Inflammatory macrophage (primary cell): Measurements from ENCODE around the gene ITGB8.

Experiments used
- DNase-seq, 2 donors: peaks; one replicate each; pipeline ENCODE4 v3.0.0-alpha.2; 2020 to 2022

The ITGB8 gene

DNA sequence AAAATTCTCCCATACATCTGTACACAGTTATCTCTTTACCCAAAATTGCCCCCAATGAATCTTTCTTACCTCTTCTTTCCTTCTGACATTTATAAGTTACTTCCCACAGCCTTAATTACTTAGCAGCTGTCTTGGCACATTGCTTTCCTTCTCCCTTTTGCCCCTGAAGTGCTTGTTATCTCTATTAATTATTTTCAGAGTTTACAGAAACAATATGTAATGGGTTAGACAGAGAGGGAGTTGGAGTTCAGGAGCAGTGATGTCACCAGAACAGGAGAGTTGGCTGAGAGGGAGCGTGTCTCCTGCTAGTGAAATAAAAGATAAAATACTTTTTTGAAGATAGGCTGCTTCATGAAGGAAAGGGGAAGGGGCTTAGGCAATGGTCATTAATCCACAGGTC lies 57.4 kb downstream of the ITGB8 start:
- no peak for DNase-seq

DNA sequence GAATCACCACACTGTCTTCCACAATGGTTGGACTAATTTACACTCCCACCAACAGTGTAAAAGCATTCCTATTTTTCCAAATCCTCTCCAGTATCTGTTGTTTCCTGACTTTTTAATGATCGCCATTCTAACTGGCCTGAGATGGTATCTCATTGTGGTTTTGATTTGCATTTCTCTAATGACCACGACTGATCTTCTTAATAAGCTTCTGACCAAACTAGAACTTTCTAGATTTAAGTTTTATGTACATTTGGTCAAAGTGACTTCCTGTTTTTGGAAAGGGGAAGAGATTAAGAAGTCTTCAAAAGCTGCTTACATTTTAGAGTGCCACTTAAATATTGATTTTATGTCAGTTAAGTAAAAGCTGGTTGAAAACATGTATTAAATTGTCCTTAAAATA lies 58.5 kb downstream of the ITGB8 start:
- DNase-seq: peak; percentile 3 to 57

DNA sequence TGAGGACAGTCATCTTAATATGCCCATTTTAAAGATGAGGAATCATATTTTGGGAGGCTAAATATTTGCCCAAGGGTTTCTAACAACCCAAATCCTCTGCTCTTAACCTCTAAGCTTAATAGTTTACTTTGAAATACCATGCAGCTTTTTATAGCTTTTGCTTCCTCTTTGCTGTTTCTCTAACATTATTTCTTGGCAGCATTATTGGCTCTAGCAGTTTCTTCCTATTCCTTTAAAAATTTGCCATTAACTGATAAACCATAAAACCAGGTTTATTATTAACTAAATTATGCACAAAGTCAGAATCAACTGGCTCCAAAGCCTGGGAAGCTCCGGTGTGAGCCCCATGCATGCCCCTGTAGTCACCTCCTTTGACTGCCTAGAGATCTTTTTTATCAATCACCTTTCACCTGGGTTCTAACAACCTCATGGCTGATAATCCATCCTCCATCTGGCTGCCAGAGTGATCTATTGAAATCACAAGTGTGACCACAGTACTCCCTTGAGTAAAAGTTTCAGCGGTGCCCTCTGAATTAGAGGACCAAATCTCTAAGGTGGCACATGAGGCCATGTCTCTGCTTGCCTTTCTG lies 62.4 kb downstream of the ITGB8 start:
- no peak for DNase-seq

DNA sequence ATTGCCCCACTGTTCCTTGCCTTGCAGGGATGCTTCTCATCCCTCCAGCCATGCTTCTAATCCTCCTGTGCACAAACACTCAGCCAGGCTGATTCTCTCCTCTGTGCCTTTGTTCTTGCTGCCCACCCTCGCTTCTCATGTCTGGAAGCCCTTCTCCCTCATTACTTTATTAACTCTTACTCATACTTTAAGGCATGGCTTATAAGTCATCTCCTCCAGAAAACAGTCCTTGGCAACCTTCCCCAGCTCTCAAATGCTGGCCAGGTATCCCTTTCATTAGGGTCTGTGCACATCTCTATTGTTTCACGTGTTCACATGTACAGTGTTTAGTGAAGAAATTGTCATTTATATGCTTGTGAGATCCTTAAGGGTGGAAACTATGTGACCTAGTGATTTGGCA lies 62.9 kb downstream of the ITGB8 start:
- DNase-seq: no peak

DNA sequence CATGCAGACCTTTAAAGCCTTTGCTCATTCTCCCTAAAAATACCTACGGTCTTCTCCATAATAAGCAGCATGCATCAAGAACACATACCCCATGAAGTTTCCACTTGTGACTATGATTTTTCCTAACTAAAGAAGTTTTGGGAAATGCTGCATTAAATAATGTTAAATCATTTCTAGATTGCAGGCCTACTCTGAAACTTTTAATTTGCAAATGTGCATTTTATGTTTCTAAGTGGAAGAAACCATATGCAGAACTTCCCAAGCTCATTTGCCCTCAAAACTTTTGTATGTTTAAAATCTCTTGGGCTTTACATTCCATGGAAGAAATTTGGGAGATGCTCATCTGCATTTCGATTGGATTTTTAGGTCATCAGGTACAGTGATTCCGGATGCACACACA lies 63.6 kb downstream of the ITGB8 start:
- no peak for DNase-seq

DNA sequence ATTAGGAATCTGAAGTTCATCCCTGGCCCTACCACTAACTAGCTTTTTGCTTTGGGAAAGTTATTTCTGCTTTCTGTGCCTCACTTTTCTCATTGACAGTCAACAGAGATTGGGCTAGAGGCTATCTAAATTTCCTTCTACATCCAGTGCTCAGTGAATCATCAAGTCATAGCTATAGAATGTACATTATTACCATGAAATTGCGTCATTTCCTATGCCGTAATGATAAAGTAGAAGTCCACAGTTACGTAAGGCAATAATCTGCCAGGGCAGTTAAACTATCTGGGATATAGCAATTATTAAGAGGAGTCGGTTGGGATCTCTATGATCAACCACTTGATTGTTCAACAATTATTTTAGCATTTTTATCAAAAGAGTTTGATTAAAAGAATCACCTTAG lies 64.4 kb downstream of the ITGB8 start:
- DNase-seq: peak; percentile 24 to 71

DNA sequence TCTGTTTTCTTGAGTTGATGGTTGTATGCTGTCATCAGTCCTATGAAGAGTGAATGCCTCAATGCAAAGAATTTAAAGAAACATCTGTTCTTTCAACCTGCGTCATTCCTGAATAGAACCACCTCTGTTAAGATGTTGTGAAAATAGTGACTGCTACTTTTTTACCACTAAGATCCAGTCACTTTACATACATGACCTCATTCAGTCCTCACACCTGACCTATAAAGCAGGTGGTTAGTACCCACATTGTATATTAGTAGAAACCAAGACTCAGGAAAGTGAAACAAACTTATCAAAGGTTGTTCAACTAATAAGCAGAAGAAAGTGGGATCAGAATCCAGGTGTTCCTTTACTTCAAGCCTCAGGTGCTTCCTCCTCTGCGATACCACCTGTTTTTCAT lies 64.8 kb downstream of the ITGB8 start:
- DNase-seq: no peak

DNA sequence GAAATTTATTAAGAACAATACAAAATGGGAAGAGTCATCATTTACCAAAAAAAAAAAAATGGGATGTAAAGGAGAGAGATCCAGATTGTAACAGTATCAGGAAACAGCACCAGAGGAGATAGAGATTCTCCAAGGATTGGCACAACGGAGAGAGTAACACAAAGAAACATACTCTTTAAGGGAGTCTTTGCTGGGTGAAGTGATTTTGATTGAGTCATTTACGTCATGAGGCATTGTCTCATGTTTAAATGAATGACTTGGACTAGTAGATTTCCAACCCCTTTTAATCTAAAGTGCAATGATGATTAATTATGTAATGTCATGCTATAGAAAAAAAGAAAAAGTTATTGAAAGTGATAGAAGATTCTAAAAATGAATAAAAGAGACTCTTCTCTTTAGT lies 68.8 kb downstream of the ITGB8 start:
- peak in 1 of 2 donors; percentile 28 for DNase-seq

DNA sequence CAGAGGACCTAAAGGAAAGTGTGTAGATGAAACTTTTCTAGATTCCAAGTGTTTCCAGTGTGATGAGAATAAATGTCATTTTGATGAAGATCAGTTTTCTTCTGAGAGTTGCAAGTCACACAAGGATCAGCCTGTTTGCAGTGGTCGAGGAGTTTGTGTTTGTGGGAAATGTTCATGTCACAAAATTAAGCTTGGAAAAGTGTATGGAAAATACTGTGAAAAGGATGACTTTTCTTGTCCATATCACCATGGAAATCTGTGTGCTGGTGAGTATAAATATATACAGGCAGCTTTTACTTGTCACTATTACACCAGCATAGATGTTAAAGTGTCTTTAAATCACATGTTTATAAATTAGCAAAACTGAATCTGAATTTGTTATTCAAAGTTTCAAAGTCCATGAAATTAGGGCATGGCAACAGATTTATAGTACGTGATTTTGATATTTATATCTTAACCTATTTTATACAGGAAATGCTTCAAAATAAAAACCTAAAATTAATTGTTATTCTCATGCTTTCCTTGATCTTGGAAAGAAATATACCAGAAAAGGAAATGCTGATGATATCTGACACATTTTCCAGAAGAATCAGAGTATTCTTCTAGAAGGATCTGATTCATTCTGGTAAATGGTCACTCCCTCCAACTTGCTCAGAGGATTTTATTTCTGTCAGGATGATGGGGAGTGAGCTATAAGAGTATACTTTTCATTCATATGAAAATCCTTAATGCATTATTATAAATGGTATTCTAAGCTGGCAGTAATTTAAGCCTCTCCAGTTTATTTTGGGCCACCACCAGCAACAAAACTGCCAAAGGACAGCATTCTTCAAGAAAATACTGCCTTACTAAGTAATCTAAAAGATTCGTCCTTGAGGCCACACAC lies 71.4 kb downstream of the ITGB8 start:
- no peak for DNase-seq

DNA sequence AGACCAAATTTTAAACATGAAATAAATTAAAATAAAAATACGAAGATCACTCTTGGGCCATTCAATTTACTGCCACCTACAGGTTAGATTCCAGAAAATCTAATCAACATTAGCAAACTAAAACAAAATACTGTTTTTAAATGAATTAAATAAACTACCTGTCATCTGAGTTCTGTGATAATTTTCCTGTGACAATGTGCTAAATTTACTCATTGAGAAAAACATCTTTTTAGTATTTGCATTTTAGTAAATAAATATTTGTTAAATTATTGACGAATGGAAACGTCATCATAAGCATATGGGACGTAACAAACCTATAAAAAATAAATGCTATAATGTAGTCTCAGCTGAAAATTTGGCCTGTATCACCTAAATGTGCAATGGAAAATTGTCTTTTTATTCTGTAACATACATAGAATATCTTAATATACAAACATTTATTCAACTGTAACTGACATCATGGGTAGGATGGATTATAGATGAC lies 72.1 kb downstream of the ITGB8 start:
- no peak for DNase-seq

DNA sequence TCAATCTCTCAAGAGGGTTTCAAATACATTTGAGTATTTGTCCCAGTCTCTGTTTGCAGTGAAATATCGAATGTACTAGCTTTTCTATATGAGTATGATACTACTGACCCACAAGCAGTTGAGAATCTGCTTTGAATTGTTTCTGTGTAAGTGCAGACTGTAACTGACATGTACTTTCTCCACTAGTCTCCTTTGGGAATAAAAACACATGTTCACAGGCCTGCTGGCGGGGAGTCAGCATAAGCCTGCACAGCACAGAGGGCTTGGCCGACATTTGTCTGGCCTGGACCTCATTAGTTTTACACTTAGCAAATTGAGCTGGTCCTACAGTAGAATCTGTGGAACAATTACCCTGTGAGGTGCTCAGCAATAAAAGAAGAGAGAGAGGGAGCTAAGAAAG lies 72.6 kb downstream of the ITGB8 start:
- no peak for DNase-seq

DNA sequence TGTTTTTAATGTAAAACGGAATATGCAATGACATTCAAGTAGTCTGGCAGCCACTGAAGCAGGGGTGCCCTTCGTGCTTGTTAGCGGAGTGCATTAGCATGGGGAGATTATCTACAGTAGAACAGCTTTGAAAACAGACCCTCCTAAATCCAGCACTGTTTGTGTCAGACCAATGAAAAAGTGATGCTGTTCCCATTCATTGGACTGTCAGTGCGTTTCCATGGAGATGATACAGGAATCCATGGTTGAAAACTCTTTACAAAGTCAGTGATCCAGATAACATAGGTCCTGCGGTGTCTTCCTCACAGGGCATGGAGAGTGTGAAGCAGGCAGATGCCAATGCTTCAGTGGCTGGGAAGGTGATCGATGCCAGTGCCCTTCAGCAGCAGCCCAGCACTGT lies 73.6 kb downstream of the ITGB8 start:
- DNase-seq: no peak

DNA sequence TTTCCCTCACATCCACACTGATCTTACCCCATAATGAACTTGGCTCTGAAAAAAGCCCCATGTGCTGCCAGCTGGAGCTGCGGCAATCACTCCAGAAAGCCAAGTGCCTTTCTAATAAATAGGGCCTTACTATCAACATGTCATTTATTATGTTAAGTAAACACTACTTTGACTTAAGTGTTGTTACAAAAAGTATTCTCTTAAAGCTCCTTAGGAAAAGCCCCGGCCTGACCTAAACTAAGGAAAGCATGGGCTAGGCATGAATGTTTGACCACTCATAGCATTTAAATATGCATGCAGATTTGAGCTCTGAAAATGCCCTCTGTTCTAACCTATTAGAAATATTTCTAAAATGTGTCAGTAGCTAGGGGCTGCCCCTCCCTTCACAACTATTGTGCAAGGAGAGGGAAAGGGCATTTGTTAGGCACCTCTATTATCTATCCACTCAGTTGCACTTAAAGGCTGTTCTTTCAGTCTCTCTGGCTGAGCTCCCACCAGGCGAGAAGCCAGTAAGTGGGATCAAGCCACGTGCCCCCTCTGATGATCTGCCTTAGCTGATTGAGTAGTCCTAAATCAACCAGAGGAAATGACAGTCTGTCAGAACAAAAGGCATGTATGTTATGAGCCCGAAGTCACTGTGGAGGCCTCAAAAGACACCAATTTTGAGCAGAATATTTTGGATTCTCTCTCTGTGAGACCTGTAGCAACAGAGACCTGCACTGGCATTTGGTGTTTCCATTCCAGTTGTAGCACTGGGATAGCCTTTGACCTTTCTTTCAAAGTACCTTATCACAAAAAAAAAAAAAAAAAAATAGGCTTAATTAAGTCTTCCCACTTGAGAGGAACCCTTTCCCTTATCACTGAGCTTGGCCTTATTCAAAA lies 77.1 kb downstream of the ITGB8 start:
- DNase-seq: no peak

DNA sequence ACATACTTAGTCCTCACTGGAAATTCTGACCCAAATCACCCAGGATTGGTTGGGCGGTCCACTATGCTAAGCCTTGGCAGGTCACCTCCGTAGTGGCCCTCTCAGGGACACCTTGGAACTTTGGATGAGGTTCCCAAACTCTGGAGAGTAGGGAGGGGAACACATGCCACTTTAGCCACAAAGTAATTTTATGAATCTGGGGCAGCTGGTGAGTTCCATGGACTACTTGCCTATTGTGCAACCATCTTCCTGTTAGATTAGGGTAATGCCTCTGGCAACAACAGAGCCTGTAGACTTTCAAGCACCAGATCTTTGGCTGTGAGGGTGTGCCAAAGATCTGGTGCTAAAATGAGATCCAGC lies 77.7 kb downstream of the ITGB8 start:
- peak in 1 of 2 donors; percentile 14 for DNase-seq

DNA sequence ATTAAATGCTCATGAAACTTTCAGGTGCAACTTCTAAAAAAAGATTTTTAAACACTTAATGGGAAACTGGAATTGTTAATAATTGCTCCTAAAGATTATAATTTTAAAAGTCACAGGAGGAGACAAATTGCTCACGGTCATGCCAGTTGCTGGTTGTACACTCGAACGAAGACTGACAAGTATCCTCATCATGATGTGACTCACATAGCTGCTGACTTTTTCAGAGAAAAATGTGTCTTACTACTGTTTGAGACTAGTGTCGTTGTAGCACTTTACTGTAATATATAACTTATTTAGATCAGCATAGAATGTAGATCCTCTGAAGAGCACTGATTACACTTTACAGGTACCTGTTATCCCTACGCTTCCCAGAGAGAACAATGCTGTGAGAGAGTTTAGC lies 79.3 kb downstream of the ITGB8 start:
- DNase-seq: no peak

DNA sequence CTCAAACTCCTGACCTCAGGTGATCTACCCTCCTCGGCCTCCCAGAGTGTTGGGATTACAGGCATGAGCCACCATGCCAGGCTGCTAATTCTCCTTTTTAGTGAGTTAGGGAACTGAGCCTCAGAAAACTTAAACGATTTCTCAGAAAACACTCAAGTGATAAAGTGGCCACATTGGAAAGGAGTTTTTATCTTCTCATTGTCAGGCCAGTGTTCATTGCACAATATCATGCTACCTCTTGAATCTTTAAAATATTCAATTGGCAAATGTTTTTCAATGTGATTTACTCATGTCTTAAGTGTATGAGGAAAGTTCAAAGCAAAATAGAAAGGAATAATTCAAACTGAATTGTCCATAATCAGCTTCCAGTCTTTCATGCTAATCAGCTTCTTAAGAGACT lies 80.7 kb downstream of the ITGB8 start:
- DNase-seq: no peak

DNA sequence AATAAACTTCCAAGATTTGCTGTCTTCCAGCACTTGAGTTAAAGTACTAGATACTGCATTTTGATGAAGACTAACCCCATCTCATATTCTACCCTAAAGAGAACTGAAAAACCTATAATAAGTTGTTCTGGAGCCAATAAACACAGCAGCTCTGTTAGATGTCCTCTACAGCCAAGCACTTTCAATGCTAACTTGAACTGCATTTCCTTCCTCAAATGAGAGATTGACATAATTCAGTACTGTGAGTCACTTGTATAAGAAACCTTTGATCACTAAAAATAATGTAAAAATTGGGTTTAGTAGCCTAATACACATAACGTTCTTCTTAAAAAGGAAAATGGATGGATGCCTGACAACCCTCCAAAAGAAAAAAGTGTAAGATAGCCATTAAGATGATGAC lies 81.3 kb downstream of the ITGB8 start:
- DNase-seq: peak; percentile 38 to 63

DNA sequence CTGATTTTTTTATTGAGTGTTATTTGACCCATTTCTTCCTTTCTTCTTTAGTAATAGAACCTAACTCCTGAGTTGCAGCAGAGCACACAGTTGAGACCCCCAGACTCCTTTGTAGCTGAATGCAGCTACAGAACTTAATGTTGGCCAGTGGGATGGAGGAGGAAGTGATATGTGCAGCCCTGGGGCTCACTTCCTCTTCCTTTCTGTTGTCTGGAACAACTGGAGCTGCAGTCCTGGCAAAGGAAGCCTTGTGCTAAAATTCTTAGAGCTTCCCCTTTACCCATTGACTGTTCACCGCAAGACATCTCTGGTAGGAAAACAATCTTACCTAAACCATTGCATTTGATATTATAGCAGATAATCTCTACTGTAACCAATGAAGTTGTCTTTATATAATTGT lies 86.6 kb downstream of the ITGB8 start:
- DNase-seq: peak; percentile 76 to 82

DNA sequence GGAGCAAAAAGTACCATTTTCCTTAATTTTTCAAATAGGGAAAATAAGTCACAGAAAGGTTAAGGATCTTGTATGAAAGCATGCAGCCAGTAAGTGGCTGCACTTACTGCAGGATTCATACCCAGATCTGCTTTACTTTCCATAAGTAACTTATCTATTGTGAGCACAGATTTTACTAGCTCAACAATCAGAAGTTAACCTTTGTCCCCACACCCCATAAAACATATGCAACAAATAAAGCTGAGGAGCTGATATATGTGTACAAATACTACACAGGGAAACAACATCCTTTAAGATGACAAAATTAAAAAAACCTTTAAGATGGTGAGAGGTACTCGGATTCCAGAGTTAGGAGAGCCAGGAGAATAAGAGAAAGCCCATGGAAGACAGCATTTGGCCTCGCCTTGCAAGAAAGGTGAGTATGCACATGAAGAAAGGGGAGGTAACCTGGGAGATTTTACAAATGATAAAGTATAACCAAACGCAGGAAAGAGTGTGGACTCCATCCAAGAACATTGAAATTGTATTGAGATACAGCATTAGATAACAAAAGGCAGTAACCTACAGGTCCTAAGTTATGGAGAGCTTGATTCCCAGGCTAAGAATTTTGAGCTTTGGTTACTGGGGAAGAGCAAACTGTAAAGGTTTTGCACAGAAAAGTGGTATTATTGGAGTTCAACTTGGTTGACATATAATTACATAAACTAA lies 87.1 kb downstream of the ITGB8 start:
- no peak for DNase-seq

DNA sequence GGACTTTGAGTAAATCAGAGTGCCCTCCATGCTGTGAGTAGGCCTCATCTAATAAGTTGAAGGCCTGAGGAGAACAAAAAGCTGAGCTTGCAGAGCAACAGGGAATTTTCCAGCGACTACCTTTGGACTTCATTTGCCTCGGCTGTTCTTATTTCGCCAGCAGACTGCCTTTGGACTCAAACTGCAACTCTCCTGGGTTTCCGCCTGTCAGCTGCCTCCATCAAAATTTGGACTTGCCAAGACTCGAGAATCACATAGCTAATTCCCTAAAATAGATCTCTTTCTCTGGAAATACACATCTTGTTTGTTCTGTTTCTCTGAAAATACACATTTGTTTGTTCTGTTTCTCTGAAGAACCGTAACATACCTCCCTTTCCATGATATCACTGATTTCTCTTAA lies 93.8 kb downstream of the ITGB8 start:
- DNase-seq: no peak

DNA sequence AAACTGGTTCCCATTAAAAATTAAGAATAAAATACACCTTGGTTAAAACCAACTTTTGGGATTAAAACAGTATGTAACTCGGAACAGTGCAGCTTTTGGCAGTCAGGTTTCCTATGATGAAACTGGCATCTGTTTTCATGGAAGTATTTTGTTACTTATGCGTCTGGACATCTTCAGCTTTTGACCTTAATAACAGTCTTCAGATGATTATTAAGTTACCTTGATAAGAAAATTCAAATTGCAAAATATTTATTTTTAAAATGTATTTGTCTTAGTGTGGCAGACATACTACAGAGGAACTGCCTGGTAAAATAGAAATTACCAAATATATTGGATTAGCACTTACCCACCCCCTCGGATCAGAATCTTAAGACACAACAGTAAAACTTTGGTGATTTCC lies 100.0 kb downstream of the ITGB8 start:
- DNase-seq: no peak

DNA sequence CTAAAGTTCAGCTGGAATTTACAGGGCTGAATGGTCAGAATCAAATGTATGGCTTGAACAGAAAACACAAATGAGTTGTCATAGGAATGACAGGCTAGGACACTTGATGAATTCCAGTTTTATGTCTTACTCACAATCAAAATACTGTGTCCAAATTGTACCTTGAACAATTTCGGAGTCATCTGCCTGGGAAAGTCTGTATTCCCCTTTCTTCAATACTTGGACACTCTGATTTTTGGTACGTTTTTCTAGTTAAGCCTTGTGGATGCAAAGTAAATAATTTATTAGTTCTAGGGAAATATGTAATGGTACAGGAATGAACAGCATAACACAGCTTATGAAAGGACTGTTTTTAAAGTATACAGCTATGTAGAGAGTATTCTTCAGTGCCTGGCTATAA lies 100.4 kb downstream of the ITGB8 start:
- no peak for DNase-seq

DNA sequence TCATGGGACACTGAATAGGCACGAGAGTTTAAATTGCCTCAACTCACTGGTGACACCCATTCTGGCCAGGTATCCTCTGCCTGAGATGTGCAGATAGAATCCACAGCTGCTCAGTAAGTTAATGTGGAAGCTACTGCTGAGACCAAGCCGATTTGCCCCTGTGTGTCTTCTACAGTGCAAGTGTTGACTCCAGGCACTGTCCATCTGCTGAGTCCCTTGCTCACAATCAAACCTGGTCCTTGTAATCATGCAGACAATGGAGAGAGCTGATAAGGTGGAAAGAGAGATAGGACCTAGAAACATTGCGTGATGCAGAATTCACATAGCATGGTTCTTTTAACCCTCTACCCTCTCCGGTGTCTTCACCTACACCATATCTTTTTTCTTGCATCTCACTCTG lies 101.4 kb downstream of the ITGB8 start:
- no peak for DNase-seq
